Right lung (tissue), 5 donors: ENCODE results near the gene SPATA17. TPM values are rescaled to one million over a fixed set of nuclear protein-coding genes. Genes with fewer than 3 reads are reported as not detected.
A peak's percentile ranks its signal among the peaks of the same experiment; 100 is the strongest.
"Not testable (repeated sequence)": the region's sequence is repeated elsewhere in the genome, so short reads cannot be mapped to it uniquely, and the experiment has no call there.

Experiments used
- DNase-seq, 2 donors: peaks; one replicate each; pipeline ENCODE4 v3.0.0-alpha.2; 2013
- polyA plus RNA-seq, 5 donors: library from polyadenylated mRNA; unstranded; fragments of 120-200 nt; gene quantifications; one replicate each; pipeline versions ENCODE4 v1.2.1 to v1.2.3, GENCODE V29; 2013; ENCODE audit warnings: inconsistent platforms in 1 of 5, low replicate concordance in 1 of 5; ENCODE audit not compliant: insufficient read length in 5 of 5, insufficient read depth in 1 of 5

Gene SPATA17
- polyA plus RNA-seq, 5 donors, result 3.9 to 9.7 (median 7.9) TPM

GRCh38 chr1:217674028-217674729, 43.0 kb downstream of the SPATA17 start:
- no peak for DNase-seq

- DNase-seq, result no peak
Measured at GRCh38 chr1:217681806-217682205, 50.7 kb downstream of the SPATA17 start.

- DNase-seq, result no peak
Measured at GRCh38 chr1:217687511-217687910, 56.4 kb downstream of the SPATA17 start.

- DNase-seq, result not testable (repeated sequence)
Measured at GRCh38 chr1:217696140-217696539, 65.0 kb downstream of the SPATA17 start.

GRCh38 chr1:217703326-217703725, 72.2 kb downstream of the SPATA17 start:
- no peak for DNase-seq

- no peak for DNase-seq
Measured at GRCh38 chr1:217712925-217713597, 81.9 kb downstream of the SPATA17 start.

- DNase-seq, result peak; percentile 21 to 45
Measured at GRCh38 chr1:217715681-217716080, 84.5 kb downstream of the SPATA17 start.

- DNase-seq, result no peak
Measured at GRCh38 chr1:217717959-217718358, 86.8 kb downstream of the SPATA17 start.

- DNase-seq, result no peak
Measured at GRCh38 chr1:217718873-217719272, 87.7 kb downstream of the SPATA17 start.

- no peak for DNase-seq
Measured at GRCh38 chr1:217721692-217722091, 90.5 kb downstream of the SPATA17 start.

GRCh38 chr1:217734973-217735372, 103.8 kb downstream of the SPATA17 start:
- DNase-seq, result no peak

- peak; percentile 2 to 6 for DNase-seq
Measured at GRCh38 chr1:217747156-217747769, 116.1 kb downstream of the SPATA17 start.

- no peak for DNase-seq
Measured at GRCh38 chr1:217769768-217770167, 138.6 kb downstream of the SPATA17 start.

GRCh38 chr1:217770918-217771317, 139.8 kb downstream of the SPATA17 start:
- DNase-seq, result no peak

- DNase-seq, result no peak
Measured at GRCh38 chr1:217776693-217777092, 145.5 kb downstream of the SPATA17 start.

GRCh38 chr1:217781056-217781455, 149.9 kb downstream of the SPATA17 start:
- DNase-seq, result peak; percentile 73 to 76

- no peak for DNase-seq
Measured at GRCh38 chr1:217791091-217791490, 159.9 kb downstream of the SPATA17 start.

GRCh38 chr1:217805792-217806191, 174.6 kb downstream of the SPATA17 start:
- no peak for DNase-seq

GRCh38 chr1:217812175-217812574, 181.0 kb downstream of the SPATA17 start:
- DNase-seq, result no peak

- no peak for DNase-seq
Measured at GRCh38 chr1:217813031-217813430, 181.9 kb downstream of the SPATA17 start.

GRCh38 chr1:217837691-217838090, 206.5 kb downstream of the SPATA17 start:
- no peak for DNase-seq

GRCh38 chr1:217839161-217839560, 208.0 kb downstream of the SPATA17 start:
- DNase-seq, result no peak

- DNase-seq, result no peak
Measured at GRCh38 chr1:217846733-217847132, 215.6 kb downstream of the SPATA17 start.
